Measurements from ENCODE around the gene PARD3B. TPM values are rescaled to one million over a fixed set of nuclear protein-coding genes. Genes with fewer than 3 reads are reported as not detected.

PARD3B gene
- total RNA-seq, 1 experiment from 2014 or later, result 7.6 TPM

DNA sequence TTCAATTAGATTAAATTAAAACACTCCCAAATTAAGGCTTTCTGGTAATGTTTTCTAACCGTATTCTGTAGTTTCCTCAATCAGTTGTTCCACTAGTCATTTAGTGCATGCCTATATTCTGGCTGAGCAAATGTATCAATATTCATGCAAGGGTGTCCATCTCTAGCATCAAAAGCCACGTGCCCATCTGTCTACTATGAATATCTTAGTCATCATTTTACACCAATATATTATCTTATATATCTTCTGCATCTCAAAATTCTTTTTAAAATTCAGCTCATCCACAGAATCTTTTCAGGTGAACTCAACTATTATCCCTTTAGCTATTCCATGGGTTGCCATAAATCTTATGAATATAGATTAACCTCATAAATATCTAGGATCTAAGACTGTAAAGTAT lies 488.2 kb downstream of the PARD3B start:
- H3K9me3 ChIP-seq (ENCODE audit: insufficient read depth, low read depth), result no peaks in the 10 kb centered on the region
- no TSS peak for BruUV-seq (replicated peaks)
- no peaks in the 10 kb centered on the region for H3K4me1 ChIP-seq (replicated peaks; ENCODE audit: insufficient read depth)
- no peak overlapping the region for H3K4me3 ChIP-seq
- TF ChIP-seq, protein P1, sequence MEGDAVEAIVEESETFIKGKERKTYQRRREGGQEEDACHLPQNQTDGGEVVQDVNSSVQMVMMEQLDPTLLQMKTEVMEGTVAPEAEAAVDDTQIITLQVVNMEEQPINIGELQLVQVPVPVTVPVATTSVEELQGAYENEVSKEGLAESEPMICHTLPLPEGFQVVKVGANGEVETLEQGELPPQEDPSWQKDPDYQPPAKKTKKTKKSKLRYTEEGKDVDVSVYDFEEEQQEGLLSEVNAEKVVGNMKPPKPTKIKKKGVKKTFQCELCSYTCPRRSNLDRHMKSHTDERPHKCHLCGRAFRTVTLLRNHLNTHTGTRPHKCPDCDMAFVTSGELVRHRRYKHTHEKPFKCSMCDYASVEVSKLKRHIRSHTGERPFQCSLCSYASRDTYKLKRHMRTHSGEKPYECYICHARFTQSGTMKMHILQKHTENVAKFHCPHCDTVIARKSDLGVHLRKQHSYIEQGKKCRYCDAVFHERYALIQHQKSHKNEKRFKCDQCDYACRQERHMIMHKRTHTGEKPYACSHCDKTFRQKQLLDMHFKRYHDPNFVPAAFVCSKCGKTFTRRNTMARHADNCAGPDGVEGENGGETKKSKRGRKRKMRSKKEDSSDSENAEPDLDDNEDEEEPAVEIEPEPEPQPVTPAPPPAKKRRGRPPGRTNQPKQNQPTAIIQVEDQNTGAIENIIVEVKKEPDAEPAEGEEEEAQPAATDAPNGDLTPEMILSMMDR (conservative IDR thresholded peaks at IDR 0.05), result no peak
- no peak for TF ChIP-seq EZH2 (IDR thresholded peaks at IDR 0.05; ENCODE audit: low read depth)
- no peaks in the 10 kb centered on the region for H3F3A ChIP-seq (ENCODE audit: insufficient read depth, low read depth)
- intact Hi-C loops (cut with micrococcal nuclease; ENCODE audit: unreplicated experiment), result no loop called here
- H4K20me1 ChIP-seq (ENCODE audit: insufficient read depth), result no peaks in the 10 kb centered on the region
- no peak overlapping the region for H3K27ac ChIP-seq
- no peak overlapping the region for H3K4me2 ChIP-seq
- H3K36me3 ChIP-seq (ENCODE audit: low read depth), result no peaks in the 10 kb centered on the region
- no peak for DNase-seq
- POLR2A ChIA-PET (ENCODE audit: unreplicated experiment), result no interaction called here
- no peak overlapping the region for H2AFZ ChIP-seq
- H3K9me2 ChIP-seq (ENCODE audit: insufficient read depth), result no peaks in the 10 kb centered on the region
- H3K27me3 ChIP-seq (ENCODE audit: insufficient read depth, low read depth), result no peaks in the 10 kb centered on the region
- H3K79me2 ChIP-seq (ENCODE audit: low read depth), result no peaks in the 10 kb centered on the region
- CTCF ChIA-PET, result no interaction called here

DNA sequence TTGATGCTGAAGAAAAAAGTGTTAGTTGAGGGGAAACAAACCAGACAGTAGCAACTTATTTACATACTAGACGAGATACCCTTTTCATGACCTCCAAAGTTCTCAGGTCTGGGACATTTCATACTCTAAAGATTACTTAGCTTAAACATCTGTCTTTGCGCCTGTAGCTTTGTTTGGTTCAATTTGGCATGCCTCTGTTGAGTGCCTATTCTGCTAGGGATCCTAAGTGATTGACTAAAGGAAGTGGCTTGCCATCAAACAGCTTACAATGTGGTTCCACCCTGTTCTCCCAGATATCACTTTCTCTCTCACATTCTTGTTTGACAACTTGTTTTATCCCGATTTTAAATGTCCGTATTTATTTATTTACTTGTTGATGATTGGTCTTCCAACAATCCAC lies 488.8 kb downstream of the PARD3B start:
- Histone ChIP-seq H3K4me3 (no peak overlapping the region), H3K4me2 (no peak overlapping the region), H3K9me3 (ENCODE audit: insufficient read depth, low read depth) (no peaks in the 10 kb centered on the region), H3K4me1 (replicated peaks; ENCODE audit: insufficient read depth) (no peaks in the 10 kb centered on the region), H3K27ac (no peak overlapping the region), H3K79me2 (ENCODE audit: low read depth) (no peaks in the 10 kb centered on the region), H3F3A (ENCODE audit: insufficient read depth, low read depth) (no peaks in the 10 kb centered on the region), H3K9me2 (ENCODE audit: insufficient read depth) (no peaks in the 10 kb centered on the region), H2AFZ (no peak overlapping the region), H4K20me1 (ENCODE audit: insufficient read depth) (no peaks in the 10 kb centered on the region), H3K27me3 (ENCODE audit: insufficient read depth, low read depth) (no peaks in the 10 kb centered on the region), H3K36me3 (ENCODE audit: low read depth) (no peaks in the 10 kb centered on the region)
- ChIA-PET CTCF (no interaction called here), POLR2A (ENCODE audit: unreplicated experiment) (no interaction called here)
- DNase-seq, result no peak
- BruUV-seq (replicated peaks), result no TSS peak
- no peak for TF ChIP-seq EZH2 (IDR thresholded peaks at IDR 0.05; ENCODE audit: low read depth)
- TF ChIP-seq, protein P1 (conservative IDR thresholded peaks at IDR 0.05), result no peak
- intact Hi-C loops (cut with micrococcal nuclease; ENCODE audit: unreplicated experiment), result no loop called here

DNA sequence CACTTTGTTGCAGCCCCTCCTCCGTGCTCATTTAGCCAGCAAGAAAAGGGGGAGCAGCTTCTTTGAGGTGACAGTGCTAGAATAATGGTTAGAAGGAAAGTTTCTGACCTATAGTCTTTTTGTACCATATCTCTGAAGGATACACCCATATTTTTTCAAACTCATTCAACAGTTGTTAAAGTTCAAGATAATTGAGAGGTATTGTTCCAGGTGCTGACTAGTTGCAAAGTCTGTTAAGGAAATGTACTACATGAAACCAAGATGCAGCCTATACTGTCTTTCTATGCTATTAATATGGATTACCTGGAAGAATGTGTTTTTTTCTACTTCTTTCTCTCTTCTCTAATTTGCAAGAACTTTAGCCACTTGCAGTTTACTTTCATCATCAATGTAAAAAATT lies 495.0 kb downstream of the PARD3B start:
- Histone ChIP-seq H3K4me2 (no peak overlapping the region), H3K27me3 (ENCODE audit: insufficient read depth, low read depth) (no peaks in the 10 kb centered on the region), H3K36me3 (ENCODE audit: low read depth) (no peaks in the 10 kb centered on the region), H3F3A (ENCODE audit: insufficient read depth, low read depth) (no peaks in the 10 kb centered on the region), H3K27ac (no peak overlapping the region), H3K4me1 (replicated peaks; ENCODE audit: insufficient read depth) (no peaks in the 10 kb centered on the region), H3K9me2 (ENCODE audit: insufficient read depth) (no peaks in the 10 kb centered on the region), H3K4me3 (no peak overlapping the region), H3K9me3 (ENCODE audit: insufficient read depth, low read depth) (no peaks in the 10 kb centered on the region), H3K79me2 (ENCODE audit: low read depth) (no peaks in the 10 kb centered on the region), H4K20me1 (ENCODE audit: insufficient read depth) (no peaks in the 10 kb centered on the region), H2AFZ (no peak overlapping the region)
- ChIA-PET POLR2A (ENCODE audit: unreplicated experiment) (no interaction called here), CTCF (no interaction called here)
- BruUV-seq (replicated peaks), result no TSS peak
- intact Hi-C loops (cut with micrococcal nuclease; ENCODE audit: unreplicated experiment), result no loop called here
- no peak for DNase-seq
- TF ChIP-seq EZH2 (IDR thresholded peaks at IDR 0.05; ENCODE audit: low read depth), result no peak
- TF ChIP-seq, protein P1 (conservative IDR thresholded peaks at IDR 0.05), result no peak

All from PC-9 (cell line).